Mesendoderm (in vitro differentiated cells): ENCODE results near the gene HBG2.

Experiments used
- DNase-seq: peaks from one replicate; pipeline ENCODE4 v3.0.0; 2013
- H2AK5ac ChIP-seq: 2 replicates; pipeline ENCODE4 v1.6.1; 2013; ENCODE audit warnings: low read length, inconsistent platforms
- H2BK120ac ChIP-seq: 2 replicates; pipeline ENCODE4 v1.6.1; 2013; ENCODE audit warnings: low read depth, mild to moderate bottlenecking, low read length, moderate library complexity, mixed read lengths
- H2BK15ac ChIP-seq: replicated peaks from 2 replicates; pipeline ENCODE4 v1.6.1; 2013; ENCODE audit warnings: low read depth, mild to moderate bottlenecking, moderate library complexity
- H2BK5ac ChIP-seq: 2 replicates; pipeline ENCODE4 v1.6.1; 2013; ENCODE audit warnings: low read length, inconsistent platforms
- H3K18ac ChIP-seq: 2 replicates; pipeline ENCODE4 v1.6.1; 2013; ENCODE audit warnings: mild to moderate bottlenecking, low read length, mixed read lengths
- H3K23ac ChIP-seq: one replicate; pipeline ENCODE4 v1.6.1; 2013; ENCODE audit warnings: low read length
- H3K27ac ChIP-seq: 2 replicates; pipeline ENCODE4 v1.5.1; 2013; ENCODE audit warnings: low read depth, mild to moderate bottlenecking, inconsistent platforms, low read length, moderate library complexity
- H3K27me3 ChIP-seq: 2 replicates; pipeline ENCODE4 v1.6.1; 2013; ENCODE audit warnings: low read length, control low read depth, mild to moderate bottlenecking, inconsistent platforms; ENCODE audit not compliant: insufficient read depth, poor library complexity
- H3K36me3 ChIP-seq: 2 replicates; pipeline ENCODE4 v1.6.1; 2013; ENCODE audit warnings: low read length, inconsistent platforms; ENCODE audit not compliant: control insufficient read depth, insufficient read depth
- H3K4ac ChIP-seq: one replicate; pipeline ENCODE4 v1.6.1; 2013; ENCODE audit warnings: low read depth, mild to moderate bottlenecking, low read length, moderate library complexity
- H3K4me1 ChIP-seq: 2 replicates; pipeline ENCODE4 v1.6.1; 2013; ENCODE audit warnings: low read depth, low read length, inconsistent platforms; ENCODE audit not compliant: control insufficient read depth
- H3K4me2 ChIP-seq: 2 replicates; pipeline ENCODE4 v1.6.1; 2013; ENCODE audit warnings: low read length
- H3K4me3 ChIP-seq: 2 replicates; pipeline ENCODE4 v1.5.1; 2013; ENCODE audit warnings: mild to moderate bottlenecking, low read length
- H3K56ac ChIP-seq: one replicate; pipeline ENCODE4 v1.6.1; 2013; ENCODE audit warnings: low read length
- H3K79me1 ChIP-seq: 2 replicates; pipeline ENCODE4 v1.6.1; 2013; ENCODE audit warnings: low read length, inconsistent platforms
- H3K79me2 ChIP-seq: 2 replicates; pipeline ENCODE4 v1.6.1; 2013; ENCODE audit warnings: mild to moderate bottlenecking, low read length; ENCODE audit not compliant: control insufficient read depth, insufficient read depth
- H3K9ac ChIP-seq: 2 replicates; pipeline ENCODE4 v1.6.1; 2013; ENCODE audit warnings: low read length, inconsistent platforms
- H4K5ac ChIP-seq: one replicate; pipeline ENCODE4 v1.6.1; 2013; ENCODE audit warnings: low read length
- H4K8ac ChIP-seq: one replicate; pipeline ENCODE4 v1.6.1; 2013; ENCODE audit warnings: low read depth, mild to moderate bottlenecking, control low read depth, low read length, moderate library complexity
- WGBS: extraction: QIAGEN DNeasy Blood & Tissue Kit; methylation state at CpG from one replicate; pipeline ENCODE4 v1.1.7; 2013; ENCODE audit warnings: low lambda C conversion rate, missing lambda C conversion rate; ENCODE audit not compliant: insufficient coverage; ENCODE audit errors: extremely low coverage; 5-methylcytosine and 5-hydroxymethylcytosine counted together

HBG2 gene

GRCh38 chr11:5226732-5227310 lies 27.8 kb downstream of the HBG2 start, which contains the start of gene HBB:
Gene HBB, minus strand, starts transcription at chr11:5227071. Its CDS starts 50 bp downstream, at chr11:5227021.
- DNase-seq, result no peak
- Histone ChIP-seq H3K4ac (no peak within 1 kb of the TSS), H4K8ac (no peak within 1 kb of the TSS), H3K27me3 (no peaks in the 10 kb centered on the region), H3K56ac (no peak within 1 kb of the TSS), H3K4me3 (no peak within 1 kb of the TSS), H2BK5ac (no peak within 1 kb of the TSS), H3K79me1 (no peaks in the 10 kb centered on the region), H2BK120ac (no peak within 1 kb of the TSS), H4K5ac (no peak within 1 kb of the TSS), H2AK5ac (no peak within 1 kb of the TSS), H3K18ac (no peak within 1 kb of the TSS), H3K4me2 (no peak within 1 kb of the TSS), H3K9ac (no peak within 1 kb of the TSS), H3K79me2 (no peaks in the 10 kb centered on the region), H3K4me1 (no peaks in the 10 kb centered on the region), H3K27ac (no peak within 1 kb of the TSS), H3K36me3 (no peaks in the 10 kb centered on the region), H2BK15ac (no peak within 1 kb of the TSS), H3K23ac (no peak within 1 kb of the TSS)
- WGBS, result no CpG with 5 or more reads among the region's 3 CpGs

GRCh38 chr11:5225480-5225871 lies 29.1 kb downstream of the HBG2 start:
- WGBS, result no CpG with 5 or more reads among the region's 2 CpGs
- Histone ChIP-seq H3K4me2 (no peak overlapping the region), H3K79me1 (no peaks in the 10 kb centered on the region), H3K36me3 (no peaks in the 10 kb centered on the region), H3K4me3 (no peak overlapping the region), H2BK5ac (no peak overlapping the region), H2BK120ac (no peak overlapping the region), H3K18ac (no peak overlapping the region), H4K5ac (no peak overlapping the region), H3K9ac (no peak overlapping the region), H3K79me2 (no peaks in the 10 kb centered on the region), H3K4me1 (no peaks in the 10 kb centered on the region), H2AK5ac (no peak overlapping the region), H3K56ac (no peak overlapping the region), H3K27me3 (no peaks in the 10 kb centered on the region), H2BK15ac (no peak overlapping the region), H3K23ac (no peak overlapping the region), H3K4ac (no peak overlapping the region), H4K8ac (no peak overlapping the region), H3K27ac (no peak overlapping the region)
- no peak for DNase-seq

GRCh38 chr11:5224538-5225479 lies 29.8 kb downstream of the HBG2 start:
- Histone ChIP-seq H2AK5ac (no peak overlapping the region), H3K9ac (no peak overlapping the region), H2BK120ac (no peak overlapping the region), H3K79me1 (no peaks in the 10 kb centered on the region), H2BK5ac (no peak overlapping the region), H3K18ac (no peak overlapping the region), H3K4ac (no peak overlapping the region), H3K4me3 (no peak overlapping the region), H3K36me3 (no peaks in the 10 kb centered on the region), H3K4me1 (no peaks in the 10 kb centered on the region), H3K79me2 (no peaks in the 10 kb centered on the region), H3K27ac (no peak overlapping the region), H2BK15ac (no peak overlapping the region), H4K5ac (no peak overlapping the region), H3K4me2 (no peak overlapping the region), H3K27me3 (no peaks in the 10 kb centered on the region), H3K23ac (no peak overlapping the region), H4K8ac (no peak overlapping the region), H3K56ac (no peak overlapping the region)
- WGBS, result no CpG with 5 or more reads among the region's 6 CpGs
- peak; percentile 30 for DNase-seq

GRCh38 chr11:5223686-5224085 lies 30.9 kb downstream of the HBG2 start:
- no peaks in the 10 kb centered on the region for H3K79me1 ChIP-seq
- no peak overlapping the region for H3K27ac ChIP-seq
- H3K27me3 ChIP-seq, result no peaks in the 10 kb centered on the region
- no peaks in the 10 kb centered on the region for H3K4me1 ChIP-seq
- H2AK5ac ChIP-seq, result no peak overlapping the region
- H3K23ac ChIP-seq, result no peak overlapping the region
- no peak for DNase-seq
- H3K4me2 ChIP-seq, result no peak overlapping the region
- H3K79me2 ChIP-seq, result no peaks in the 10 kb centered on the region
- no peak overlapping the region for H3K56ac ChIP-seq
- H3K36me3 ChIP-seq, result no peaks in the 10 kb centered on the region
- H2BK120ac ChIP-seq, result no peak overlapping the region
- H3K9ac ChIP-seq, result no peak overlapping the region
- no peak overlapping the region for H2BK15ac ChIP-seq
- H4K8ac ChIP-seq, result no peak overlapping the region
- no CpG with 5 or more reads among the region's 1 CpG for WGBS
- H4K5ac ChIP-seq, result no peak overlapping the region
- no peak overlapping the region for H3K18ac ChIP-seq
- no peak overlapping the region for H3K4ac ChIP-seq
- no peak overlapping the region for H2BK5ac ChIP-seq
- H3K4me3 ChIP-seq, result no peak overlapping the region

GRCh38 chr11:5223146-5223545 lies 31.4 kb downstream of the HBG2 start:
- Histone ChIP-seq H3K9ac (no peak overlapping the region), H4K8ac (no peak overlapping the region), H4K5ac (no peak overlapping the region), H3K4me1 (no peaks in the 10 kb centered on the region), H3K18ac (no peak overlapping the region), H3K27me3 (no peaks in the 10 kb centered on the region), H3K27ac (no peak overlapping the region), H3K36me3 (no peaks in the 10 kb centered on the region), H3K79me1 (no peaks in the 10 kb centered on the region), H2BK5ac (no peak overlapping the region), H2BK120ac (no peak overlapping the region), H3K4ac (no peak overlapping the region), H3K4me3 (no peak overlapping the region), H3K79me2 (no peaks in the 10 kb centered on the region), H3K56ac (no peak overlapping the region), H3K4me2 (no peak overlapping the region), H2BK15ac (no peak overlapping the region), H3K23ac (no peak overlapping the region), H2AK5ac (no peak overlapping the region)
- no peak for DNase-seq
- no CpG with 5 or more reads among the region's 6 CpGs for WGBS
